SK-N-SH (cell line): ENCODE results near the gene ARHGEF11.

Source experiments
- CTCF ChIP-seq: fragments of 200-600 bp; sonication (generic); IDR thresholded peaks from 2 replicates; pipeline ENCODE4 v1.6.1; 2017; ENCODE audit warnings: antibody characterized with exemption, mild to moderate bottlenecking, moderate library complexity
- FOXJ3 ChIP-seq: sonication (generic); formaldehyde crosslinking; IDR thresholded peaks from 2 replicates; pipeline ENCODE4 v1.5.1; 2020; ENCODE audit warnings: mild to moderate bottlenecking, missing genetic modification reagents
- GABPA ChIP-seq: IDR thresholded peaks from 2 replicates; pipeline ENCODE4 v1.4.0; 2012; ENCODE audit warnings: low read depth, mild to moderate bottlenecking
- IRF3 ChIP-seq: fragments of 150-350 bp; IDR thresholded peaks from 2 replicates; pipeline ENCODE4 v1.6.1; 2016; ENCODE audit warnings: mild to moderate bottlenecking, low read depth, low read length
- RAD21 ChIP-seq: IDR thresholded peaks from 2 replicates; pipeline ENCODE4 v1.6.1; 2012; ENCODE audit warnings: mild to moderate bottlenecking, low read length
- RCOR1 ChIP-seq: fragments of 150-350 bp; IDR thresholded peaks from 2 replicates; pipeline ENCODE4 v1.6.1; 2017; ENCODE audit warnings: antibody characterized with exemption, low read length
- RFX5 ChIP-seq: IDR thresholded peaks from 2 replicates; pipeline ENCODE4 v1.6.1; 2012; ENCODE audit warnings: mild to moderate bottlenecking, improper control_type of control experiment, low read length
- TAF1 ChIP-seq: IDR thresholded peaks from 2 replicates; pipeline ENCODE4 v1.6.1; 2012; ENCODE audit warnings: low read depth, mild to moderate bottlenecking, low read length, moderate library complexity, borderline replicate concordance
- TF ChIP-seq, protein P1 (sequence below): IDR thresholded peaks from 2 replicates; pipeline ENCODE4 v1.4.0; 2012; ENCODE audit warnings: low read depth

GRCh38 chr1:156942176-156942575, 103.4 kb downstream of the ARHGEF11 start:
- TF ChIP-seq RAD21, result no peak
- TF ChIP-seq, protein P1, sequence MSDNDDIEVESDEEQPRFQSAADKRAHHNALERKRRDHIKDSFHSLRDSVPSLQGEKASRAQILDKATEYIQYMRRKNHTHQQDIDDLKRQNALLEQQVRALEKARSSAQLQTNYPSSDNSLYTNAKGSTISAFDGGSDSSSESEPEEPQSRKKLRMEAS, result no peak
- no peak for TF ChIP-seq CTCF
- TF ChIP-seq RFX5, result no peak
- no peak for TF ChIP-seq RCOR1
- no peak for TF ChIP-seq FOXJ3 (CRISPR knock-in tag)
- TF ChIP-seq IRF3, result no peak
- TF ChIP-seq GABPA, result no peak
- TF ChIP-seq TAF1, result no peak
